Left ventricle myocardium superior (tissue), 1 donor: ENCODE results near the gene RNF2. TPM values are rescaled to one million over a fixed set of nuclear protein-coding genes. Genes with fewer than 3 reads are reported as not detected.
"Not testable (repeated sequence)": the region's sequence is repeated elsewhere in the genome, so short reads cannot be mapped to it uniquely, and the experiment has no call there.

ENCODE experiments used
- ATAC-seq: fragments of 200-7000 bp; cut with Tn5 transposase; one replicate; pipeline ENCODE4 v1.9.1; 2020; ENCODE audit warnings: mild to moderate bottlenecking, moderate library complexity
- DNase-seq: peaks from one replicate; pipeline ENCODE4 v3.0.0-alpha.2; 2020
- intact Hi-C: fragments of 100-400 bp; cut with micrococcal nuclease; formaldehyde crosslinking; loops from one replicate; pipeline ENCODE4 v1.11.0; 2022
- long read RNA-seq: library from polyadenylated mRNA; unstranded; transcript quantifications from one replicate; pipeline ENCODE4 v2.0.0, GENCODE V29; 2021
- total RNA-seq: library from RNA; stranded (reverse); fragmentation: NEBNext Ultra II Directional; extraction: Animal tissue kit (Norgen Biotek cat#: 25700); gene quantifications from one replicate; pipeline ENCODE4 v1.2.1, GENCODE V29; 2021
- donor health status: DM: no; HTN: yes; CAD: no; lungs with severe emphysema.

Gene RNF2
- total RNA-seq = 12.7 TPM
- long read RNA-seq, transcript RNF2-202 (7 exons, 3,606 nt) = major isoform, 9 of 9 reads
- long read RNA-seq, partial matches to known transcripts = 0 of 9 reads
- long read RNA-seq, other reads (novel, unspliced or antisense) = 0 of 9 reads

DNA sequence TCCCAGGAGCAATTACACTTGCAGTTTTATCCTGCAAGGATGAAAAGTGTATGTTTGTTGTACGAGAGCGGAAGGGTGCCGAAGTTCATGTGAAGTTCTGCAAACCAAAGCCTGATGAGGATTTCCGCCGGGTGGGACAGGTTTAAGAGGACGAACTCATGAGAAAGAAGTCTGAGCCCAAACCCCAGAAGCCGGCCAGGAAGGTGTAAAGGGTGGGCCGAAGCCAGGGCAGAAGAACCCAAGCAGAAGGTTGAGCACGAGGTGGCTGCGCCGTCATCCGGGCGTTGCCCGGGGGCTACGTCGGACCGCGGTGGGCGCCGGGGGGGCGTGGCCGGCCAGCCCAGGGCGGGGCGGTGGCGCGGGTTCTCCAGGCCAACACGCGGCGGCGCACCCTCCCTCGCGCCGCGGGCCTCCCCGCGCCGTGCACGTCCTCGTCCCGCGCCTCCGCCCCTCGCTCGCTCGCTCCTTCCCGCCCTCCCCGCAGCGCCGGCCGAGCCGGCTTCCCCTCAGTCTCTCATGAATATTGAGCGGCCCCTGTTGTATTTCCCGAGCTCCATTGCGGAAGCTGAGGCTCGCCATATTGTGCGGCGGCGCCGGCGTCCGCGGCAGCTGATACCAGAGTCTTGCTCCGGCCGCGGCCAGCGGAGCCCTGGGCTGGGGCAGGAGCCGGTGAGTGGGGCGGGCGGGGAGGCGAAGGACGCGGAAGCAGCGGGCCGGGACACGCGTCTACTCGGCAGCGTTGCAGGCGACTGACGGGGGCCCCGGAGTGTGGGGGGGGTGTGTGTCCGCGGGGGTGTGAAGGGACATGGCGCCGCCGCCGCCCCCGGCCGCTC, at the start of gene RNF2:
TSS of gene RNF2 (plus strand) at position 578 of the 833 bp plus-strand sequence. CDS start 41,996 bp downstream, outside the sequence.
- intact Hi-C loops = no loop called here
- DNase-seq (peak; percentile 89), ATAC-seq (peak; percentile 95)

DNA sequence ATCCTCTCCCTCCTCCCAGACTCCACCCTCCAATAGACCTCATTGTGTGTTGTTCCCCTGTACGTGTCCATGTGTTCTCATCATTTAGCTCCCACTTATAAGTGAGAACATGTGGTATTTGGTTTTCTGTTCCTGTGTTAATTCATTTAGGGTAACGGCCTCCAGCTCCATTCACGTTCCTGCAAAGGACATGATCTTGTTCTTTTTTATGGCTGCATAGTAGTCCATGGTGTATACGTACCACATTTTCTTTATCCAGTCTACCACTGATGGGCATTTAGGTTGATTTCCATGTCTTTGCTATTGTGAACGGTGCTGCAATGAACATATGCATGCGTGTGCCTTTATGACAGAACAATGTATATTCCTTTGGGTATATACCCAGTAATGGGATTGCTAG, 45.4 kb upstream of the RNF2 start:
- DNase-seq, intact Hi-C loops, ATAC-seq: not testable (repeated sequence)

DNA sequence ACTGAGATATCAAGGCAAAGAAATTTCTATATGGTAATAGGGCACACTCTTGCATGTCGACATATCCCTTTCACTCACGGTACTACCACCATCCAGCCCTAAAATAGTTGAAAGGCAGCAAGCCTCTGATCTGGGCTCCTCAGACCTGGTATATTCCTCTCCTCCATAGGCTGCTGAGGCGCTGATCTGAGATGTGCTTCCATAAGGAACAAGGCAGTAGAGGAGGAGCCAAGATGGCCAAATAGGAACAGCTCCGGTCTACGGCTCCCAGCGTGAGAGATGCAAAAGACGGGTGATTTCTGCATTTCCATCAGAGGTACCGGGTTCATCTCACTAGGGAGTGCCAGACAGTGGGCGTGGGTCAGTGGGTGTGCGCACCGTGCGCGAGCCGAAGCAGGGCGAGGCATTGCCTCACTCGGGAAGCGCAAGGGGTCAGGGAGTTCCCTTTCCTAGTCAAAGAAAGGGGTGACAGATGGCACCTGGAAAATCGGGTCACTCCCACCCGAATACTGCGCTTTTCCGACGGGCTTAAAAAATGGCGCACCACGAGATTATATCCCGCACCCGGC, 44.0 kb upstream of the RNF2 start:
- DNase-seq, intact Hi-C loops, ATAC-seq: not testable (repeated sequence)

DNA sequence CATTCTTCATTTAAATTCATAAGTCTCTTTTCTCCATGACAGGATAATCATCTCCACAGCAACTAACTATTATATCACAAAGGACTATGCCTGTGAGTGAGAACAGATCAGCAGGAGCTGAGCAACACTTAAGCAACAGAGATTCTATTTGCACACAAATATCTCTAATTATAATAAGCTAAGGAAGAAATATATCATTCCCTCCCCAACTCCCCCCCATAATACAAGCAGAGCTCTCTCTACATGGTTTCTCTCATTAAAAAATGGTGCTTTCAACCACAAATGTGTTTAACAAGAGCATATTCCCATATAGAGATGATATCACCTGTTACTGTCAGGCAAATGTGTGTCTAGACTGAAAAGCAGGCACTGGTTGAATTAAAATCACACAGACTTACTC, 36.5 kb upstream of the RNF2 start:
- DNase-seq = no peak
- intact Hi-C loops = no loop called here
- ATAC-seq = no peak

DNA sequence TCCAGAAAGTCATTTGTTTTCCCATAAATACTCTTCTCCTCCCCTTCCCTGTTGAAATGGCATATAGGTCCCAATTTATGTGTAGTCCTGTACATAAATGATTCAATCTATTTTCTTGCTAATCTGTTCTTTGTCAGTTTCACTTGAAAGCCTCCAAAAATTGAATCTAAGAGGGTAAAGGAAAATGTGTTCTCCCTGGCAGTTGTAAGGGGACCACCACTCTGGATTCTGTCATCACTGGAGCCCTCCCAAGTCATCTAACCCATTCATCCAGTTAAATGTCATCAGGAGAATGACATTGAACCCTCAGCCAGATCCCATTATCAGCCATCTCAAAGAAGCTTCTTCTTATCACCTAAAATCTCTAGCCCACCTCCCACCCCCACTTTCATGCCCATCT, 35.0 kb upstream of the RNF2 start:
- no peak for ATAC-seq
- no peak for DNase-seq
- intact Hi-C loops = no loop called here

DNA sequence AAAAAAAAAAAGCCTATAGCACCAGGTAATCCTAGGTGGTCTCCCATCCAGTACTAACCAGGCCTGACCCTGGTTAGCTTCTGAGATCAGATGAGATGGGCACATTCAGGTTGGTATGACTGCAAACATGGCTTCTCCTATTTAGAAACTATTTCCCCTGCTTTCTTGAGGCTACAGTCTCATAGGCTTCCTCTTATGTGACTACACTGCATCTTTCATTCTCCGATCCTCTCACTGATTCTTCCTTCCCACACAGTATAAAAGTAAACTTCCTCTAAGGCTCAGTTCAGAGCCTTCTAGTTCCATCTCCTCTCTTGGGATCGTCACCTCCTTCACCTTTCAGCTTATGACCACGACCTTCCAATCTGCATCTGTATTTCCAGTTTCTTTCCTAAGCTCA, 30.4 kb upstream of the RNF2 start:
- DNase-seq = no peak
- ATAC-seq = no peak
- intact Hi-C loops = no loop called here

DNA sequence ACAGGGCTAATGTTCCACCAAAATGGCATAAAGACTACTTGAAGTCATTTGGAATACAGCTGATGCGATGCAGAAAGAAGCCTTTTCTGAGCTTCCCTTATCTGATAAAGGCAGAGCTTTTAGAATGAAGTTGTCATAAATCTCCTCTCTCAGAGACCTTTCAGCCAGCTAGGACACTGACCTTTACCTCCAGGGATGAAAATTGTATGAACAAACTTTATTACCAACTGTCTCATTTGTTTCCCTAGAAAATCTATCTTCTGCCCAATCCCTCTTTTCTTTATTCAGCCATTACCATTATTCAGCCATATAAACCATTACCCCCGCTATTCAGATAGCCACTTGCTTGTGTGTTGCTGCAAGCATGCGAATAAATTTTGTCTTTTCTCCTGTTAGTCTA, 29.7 kb upstream of the RNF2 start:
- no peak for DNase-seq
- ATAC-seq = no peak
- intact Hi-C loops = no loop called here

DNA sequence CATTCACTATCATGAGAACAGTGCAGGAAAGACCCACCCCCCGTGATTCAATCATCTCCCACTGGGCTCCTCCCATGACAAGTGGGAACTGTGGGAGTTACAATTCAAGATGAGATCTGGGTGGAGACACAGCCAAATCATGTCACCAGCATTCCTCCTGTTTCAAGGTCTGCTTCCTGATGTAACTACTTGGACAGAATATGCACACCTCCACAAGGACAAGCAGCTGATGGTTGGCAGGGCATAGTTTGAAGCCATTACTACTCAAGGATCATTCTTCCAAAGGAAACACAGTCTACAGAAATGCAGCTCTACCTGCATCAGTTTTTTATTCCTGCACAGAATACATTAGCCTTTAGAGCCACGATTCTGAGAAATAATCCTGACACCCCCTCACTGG, 28.5 kb upstream of the RNF2 start:
- intact Hi-C loops = no loop called here
- ATAC-seq (no peak), DNase-seq (no peak)

DNA sequence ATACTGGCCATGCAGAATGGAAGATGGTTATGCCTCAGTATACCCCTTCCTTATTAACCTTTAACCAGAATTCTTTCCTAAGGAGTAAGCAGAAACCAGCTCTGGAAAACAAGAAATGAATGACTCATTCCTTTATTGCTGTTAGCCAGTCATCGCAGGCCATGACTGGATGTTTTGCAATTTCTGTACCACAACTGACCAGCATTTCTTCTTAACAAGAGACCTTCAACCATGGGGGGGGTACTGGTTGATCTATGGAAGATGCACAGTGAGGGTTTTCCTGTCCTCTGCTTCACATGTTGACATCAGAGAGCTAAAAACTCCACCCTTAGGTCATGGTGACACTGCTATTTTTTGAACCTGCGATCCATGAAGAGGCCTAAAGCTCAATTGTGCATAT, 28.0 kb upstream of the RNF2 start:
- DNase-seq (no peak), ATAC-seq (no peak)
- intact Hi-C loops = no loop called here

DNA sequence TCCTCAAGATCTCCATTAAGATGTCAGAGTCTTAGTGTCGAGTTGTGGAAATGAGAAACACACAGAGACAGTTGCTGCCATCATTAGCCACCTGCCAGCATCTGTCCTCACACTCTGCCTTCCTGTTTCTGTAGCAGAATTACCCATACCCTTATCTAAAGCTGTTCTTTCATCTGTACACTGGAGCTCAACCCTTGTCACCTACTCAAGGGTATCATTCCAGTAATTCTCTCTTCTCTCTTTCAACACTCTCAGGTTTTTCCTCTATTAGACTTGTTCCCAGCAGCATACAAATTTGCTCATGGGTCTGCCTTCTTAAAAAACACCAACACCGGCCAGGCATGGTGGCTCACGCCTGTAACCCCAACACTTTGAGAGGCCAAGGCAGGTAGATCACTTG, 27.4 kb upstream of the RNF2 start:
- intact Hi-C loops = no loop called here
- no peak for ATAC-seq
- DNase-seq = no peak

DNA sequence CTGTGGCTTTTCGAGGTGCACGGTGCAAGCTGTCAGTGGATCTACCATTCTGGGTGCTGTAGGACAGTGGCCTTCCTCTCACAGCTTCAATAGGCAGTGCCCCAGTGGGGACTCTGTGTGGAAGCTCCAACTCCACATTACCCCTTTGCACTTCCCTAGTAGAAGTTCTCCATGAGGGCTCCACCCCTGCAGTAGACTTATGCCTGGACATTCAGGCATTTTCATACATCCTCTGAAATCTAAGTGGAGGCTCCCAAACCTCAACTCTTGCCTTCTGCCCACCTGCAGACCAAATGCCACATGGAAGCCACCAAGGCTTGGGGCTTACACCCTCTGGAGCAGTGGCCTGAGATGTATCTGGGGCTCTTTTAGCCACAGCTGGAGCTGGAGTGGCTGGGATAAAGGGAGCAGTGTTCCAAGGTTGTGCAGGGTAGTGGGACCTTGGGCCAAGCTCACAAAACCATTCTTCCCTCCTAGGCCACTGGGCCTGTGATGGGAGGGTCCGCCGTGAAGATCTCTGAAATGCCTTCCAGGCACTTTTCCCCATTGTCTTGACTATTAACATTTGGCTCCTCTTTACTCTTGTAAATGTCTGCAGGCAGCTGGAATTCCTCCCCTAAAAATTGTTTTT, 18.0 kb upstream of the RNF2 start:
- ATAC-seq (no peak), DNase-seq (no peak)
- intact Hi-C loops = no loop called here

DNA sequence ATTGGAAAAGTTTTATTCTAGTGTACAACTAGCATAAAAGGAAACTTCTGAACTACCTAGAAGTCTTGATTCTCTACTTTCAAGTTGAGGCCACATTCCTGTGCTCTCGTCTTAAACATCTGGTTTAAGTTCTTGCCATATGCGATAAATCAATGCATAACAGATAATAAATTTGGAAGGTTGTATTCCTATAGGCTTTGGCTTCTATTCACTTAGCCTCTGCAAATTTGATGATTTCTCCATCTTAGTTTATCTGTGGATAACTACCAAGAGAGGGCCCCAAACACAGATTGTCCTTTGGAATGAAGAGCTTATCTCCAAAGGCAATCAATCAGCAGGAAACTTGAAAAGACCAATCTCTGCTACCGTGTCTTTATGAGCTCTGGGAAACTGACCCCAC, 11.7 kb upstream of the RNF2 start:
- ATAC-seq = no peak
- intact Hi-C loops = no loop called here
- DNase-seq = no peak

DNA sequence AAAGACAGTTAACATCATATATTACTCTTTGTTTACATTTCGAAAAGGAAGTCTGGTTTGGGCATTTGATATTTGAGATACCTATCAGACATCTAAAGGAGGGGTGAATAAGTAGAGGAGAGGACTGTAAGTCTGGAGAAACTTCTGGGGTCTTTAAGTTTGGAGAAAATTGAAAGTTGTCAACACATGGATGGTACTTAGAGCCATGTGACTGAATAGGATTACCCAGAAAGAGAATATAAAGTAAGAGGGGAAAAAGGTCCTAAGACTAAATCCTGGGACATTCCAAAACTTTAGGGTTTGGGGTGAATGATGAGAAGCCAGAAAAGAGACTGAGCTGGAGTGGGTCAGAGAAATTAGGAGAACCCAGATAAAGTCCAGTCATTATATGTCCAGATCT, 10.1 kb upstream of the RNF2 start:
- intact Hi-C loops = no loop called here
- ATAC-seq = no peak
- no peak for DNase-seq

DNA sequence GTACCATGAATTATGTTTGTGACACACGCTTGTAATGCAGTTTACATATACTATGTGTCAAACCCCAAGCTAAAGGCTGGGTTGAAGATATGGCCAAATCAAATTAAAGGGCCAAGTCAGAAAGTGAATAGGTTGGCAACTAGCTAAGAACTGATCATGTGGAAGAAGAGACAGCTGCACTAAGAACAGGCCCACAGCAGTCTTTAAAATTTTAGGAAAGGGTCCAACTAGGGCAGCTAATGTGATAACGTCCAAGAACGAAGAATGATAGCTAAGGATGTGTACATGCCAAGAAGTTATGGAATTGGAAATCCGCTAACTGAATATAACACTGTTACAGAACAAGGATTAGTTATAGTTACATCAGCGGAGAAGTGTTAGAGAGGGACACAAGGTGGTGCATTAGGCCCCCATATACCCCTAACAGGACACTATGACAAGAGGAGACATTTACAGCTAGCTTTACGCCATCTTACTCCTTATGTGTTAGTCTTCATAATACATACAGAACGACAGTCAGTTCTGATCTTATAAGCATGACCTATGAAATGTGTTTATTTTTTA, 6.5 kb upstream of the RNF2 start:
- no peak for ATAC-seq
- no peak for DNase-seq
- intact Hi-C loops = no loop called here

DNA sequence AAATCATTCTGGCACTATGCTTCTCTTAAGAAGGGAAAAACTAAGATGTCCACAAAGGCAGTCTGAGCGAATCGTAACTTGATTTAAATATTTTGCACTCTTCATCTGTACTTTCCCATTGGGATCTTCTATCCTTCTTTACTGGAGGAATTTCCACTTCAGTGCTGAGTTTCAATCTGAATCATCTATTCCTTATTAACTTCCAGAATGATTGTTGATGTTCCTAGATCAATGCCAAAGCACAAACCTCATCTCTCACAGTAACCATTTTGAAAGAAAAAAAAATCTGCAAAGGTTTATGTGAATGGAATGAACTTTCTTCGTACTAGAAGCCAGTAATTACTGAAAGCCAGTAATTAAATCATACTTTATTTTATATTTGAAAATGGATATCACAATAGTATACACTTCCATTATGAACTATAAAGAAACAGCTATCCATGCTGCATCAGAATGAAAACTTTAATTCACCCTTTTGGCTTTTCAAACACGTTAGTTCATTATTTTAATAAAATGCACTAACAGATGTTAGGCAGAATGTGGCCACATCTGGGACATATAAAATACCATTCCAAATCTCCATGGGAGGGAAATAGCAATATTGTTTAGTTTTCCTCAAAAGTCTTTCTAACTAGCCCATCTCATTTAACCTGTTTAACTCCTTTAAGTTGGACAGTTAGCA, 5.5 kb upstream of the RNF2 start:
- intact Hi-C loops = no loop called here
- no peak for ATAC-seq
- no peak for DNase-seq

DNA sequence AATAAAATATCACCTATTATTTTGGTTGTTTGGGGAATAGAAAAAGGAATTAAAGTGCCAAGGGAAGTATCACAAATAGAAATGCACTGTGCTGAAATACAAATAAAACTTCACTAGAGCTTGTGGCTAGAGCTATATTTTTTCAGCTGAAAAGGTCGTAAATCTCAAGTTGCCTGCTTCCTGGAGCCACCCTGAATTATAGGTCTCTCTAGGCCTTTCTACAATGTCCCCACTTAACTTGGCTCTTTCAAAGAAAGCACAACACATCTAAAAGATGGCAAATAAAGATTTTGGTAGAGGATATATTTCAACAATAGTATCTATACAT, 5.0 kb upstream of the RNF2 start:
- ATAC-seq (no peak), DNase-seq (no peak)
- intact Hi-C loops = no loop called here

DNA sequence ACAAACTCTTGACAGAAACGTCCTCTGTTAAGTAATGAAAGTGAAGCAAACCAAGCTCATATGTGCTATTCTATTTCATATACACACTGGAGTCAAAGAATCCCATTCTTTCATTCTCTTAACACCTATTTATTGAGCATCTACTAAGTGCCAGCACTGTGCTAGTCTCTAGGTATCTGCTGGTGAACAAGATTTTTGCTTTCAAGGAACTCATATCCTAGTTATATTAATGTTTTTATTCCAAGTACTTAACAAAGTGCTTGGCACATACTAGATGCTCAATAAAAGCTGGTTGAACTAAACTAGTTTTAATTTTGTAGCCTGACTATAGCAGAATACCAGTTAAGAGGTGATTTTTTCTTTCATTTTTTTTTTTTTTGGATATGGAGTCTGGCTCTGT, 3.6 kb upstream of the RNF2 start:
- ATAC-seq (no peak), DNase-seq (no peak)
- intact Hi-C loops = no loop called here

DNA sequence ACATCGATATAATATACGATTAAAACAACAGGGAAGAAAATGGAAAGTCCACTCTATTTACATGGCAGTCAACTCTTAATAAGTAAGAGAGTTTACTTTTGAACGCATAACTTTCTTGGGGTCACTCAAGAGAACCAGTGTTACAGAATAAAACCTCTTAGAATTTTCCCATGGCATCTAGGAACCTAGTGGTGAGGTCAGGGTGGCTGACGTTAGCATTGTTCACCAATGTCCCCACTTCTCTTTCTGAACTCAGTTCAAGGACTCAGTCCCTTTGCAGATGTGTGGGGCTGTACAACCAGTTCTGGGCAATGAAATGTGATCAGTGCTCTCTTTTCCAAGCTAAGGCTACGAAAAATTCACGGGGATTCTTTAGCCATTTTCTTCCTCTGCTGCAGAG, 2.6 kb upstream of the RNF2 start:
- DNase-seq = no peak
- intact Hi-C loops = no loop called here
- ATAC-seq = no peak

DNA sequence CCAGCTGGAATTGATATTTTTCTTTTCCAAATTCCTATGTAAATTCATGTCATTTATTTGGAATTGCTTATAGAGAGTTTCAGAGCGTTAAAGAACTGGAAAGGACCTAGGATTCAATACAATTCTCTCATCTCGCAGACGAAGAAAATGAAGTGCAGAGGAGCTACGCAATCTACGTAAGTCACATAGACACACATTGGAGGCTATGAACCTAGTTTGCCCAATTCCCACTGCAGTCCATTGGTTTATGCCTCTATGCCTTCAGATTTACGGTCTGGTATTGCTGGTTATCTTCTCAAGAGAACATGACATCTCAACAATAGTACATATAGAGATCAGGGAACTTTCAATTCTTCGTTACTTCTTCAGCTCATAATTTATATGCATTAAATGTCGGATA, 971 bp upstream of the RNF2 start:
- DNase-seq (no peak), ATAC-seq (no peak)
- intact Hi-C loops = no loop called here
